ENCODE data around the gene WHRN.
A peak's percentile ranks its signal among the peaks of the same experiment; 100 is the strongest.

Gene WHRN

DNA sequence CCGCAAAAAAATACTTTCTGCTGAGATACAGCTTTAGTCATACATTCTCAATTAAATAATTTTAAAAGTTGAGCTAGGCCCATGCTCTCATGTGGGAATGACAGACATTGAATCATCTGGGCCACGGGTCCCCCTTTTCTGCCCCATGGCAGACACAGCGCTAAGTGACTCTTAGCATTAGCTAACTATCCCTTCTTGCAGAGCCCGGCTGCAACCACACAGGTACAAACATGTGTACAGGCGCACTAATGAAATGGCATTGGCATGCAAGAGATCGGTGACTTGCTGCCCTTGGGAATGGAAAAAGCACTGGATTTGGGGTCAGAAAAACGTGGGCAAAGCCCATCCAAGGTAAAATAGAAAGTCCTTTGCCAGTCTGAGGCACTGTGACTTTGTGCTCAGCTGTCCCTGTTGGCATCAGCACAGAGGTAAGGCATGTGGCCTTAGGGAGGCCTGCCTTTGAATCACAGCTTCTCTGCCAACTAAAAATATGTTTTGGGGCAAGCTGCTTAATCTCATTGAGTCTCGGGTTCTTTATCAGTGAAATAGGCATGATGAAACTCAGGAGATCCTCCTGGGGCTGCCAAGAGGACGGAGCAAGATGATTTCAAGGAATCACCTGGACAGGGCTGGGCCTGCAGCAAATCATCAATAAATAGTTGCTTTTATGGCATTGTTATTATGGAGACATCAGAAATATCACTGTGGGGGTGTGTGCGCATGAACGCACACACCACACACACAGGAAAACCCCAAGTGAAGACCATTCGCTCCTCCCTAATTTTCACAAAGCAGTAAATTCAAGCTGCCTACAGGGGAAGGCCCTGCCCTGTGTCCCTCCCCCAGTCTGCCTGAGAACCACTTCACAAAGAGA is 54.2 kb downstream of the WHRN start:
- FAIRE-seq (no peak), DNase-seq (ENCODE audit: low spot score) (no peak)

DNA sequence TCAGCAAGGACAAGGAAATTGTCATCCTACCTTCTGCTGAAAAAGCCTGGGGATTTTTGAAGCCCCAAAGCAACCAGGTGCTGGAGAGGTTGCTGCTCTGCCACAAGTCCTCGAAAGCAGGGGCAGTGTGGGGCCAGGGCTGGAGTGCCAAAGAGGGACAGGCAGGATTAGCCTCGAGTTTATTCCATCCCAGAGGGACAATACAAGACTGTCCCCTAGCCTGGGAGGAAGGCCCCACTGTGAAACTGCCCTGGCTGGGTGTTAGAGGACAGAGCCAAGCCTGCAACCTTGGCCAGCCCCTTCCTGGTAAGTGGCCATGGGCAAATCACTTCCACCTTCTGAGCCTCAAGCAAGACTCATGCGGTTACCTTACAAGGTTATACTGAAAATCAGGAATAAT is 55.1 kb downstream of the WHRN start:
- DNase-seq (ENCODE audit: low spot score) (no peak), FAIRE-seq (no peak)

DNA sequence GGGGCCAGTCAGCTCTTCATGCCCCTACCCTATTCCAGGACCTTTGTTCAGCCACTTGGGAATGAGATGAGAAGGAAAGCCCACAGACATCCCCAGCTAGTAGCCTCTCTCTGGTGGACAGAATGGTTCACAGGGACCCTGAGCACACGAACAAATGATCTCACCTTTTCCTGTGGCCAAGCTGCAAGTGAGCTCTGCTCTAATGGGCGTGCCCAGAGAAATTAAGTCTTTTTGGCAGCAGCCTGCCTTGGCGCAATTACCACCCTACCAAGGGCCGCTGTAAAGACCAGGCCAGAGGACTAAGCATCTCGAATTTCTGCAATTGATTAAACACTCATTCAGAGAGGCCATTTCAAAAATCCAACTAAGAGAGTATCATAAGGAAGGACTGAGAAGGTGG is 56.0 kb downstream of the WHRN start:
- no peak for FAIRE-seq
- DNase-seq (ENCODE audit: low spot score), result no peak

DNA sequence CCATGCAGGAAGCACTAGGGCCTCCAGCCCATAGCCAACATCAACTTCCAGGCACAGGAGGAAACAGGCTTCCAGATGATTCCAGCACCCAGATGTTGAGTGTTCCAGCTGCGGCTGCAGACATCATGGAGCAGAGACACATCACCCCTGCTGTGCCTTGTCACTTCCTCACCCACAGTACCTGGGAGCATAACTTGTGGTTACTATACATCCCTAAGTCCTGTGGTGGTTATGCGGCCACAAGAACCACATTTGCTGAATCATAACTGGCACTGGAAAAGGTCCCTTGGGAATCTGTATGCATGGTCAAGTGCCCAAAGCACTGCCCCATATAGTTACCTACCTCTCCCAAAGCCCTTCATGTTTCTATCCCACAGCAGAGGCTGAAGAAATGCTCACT is 56.6 kb downstream of the WHRN start:
- DNase-seq (ENCODE audit: low spot score), result peak; percentile 56
- no peak for FAIRE-seq

DNA sequence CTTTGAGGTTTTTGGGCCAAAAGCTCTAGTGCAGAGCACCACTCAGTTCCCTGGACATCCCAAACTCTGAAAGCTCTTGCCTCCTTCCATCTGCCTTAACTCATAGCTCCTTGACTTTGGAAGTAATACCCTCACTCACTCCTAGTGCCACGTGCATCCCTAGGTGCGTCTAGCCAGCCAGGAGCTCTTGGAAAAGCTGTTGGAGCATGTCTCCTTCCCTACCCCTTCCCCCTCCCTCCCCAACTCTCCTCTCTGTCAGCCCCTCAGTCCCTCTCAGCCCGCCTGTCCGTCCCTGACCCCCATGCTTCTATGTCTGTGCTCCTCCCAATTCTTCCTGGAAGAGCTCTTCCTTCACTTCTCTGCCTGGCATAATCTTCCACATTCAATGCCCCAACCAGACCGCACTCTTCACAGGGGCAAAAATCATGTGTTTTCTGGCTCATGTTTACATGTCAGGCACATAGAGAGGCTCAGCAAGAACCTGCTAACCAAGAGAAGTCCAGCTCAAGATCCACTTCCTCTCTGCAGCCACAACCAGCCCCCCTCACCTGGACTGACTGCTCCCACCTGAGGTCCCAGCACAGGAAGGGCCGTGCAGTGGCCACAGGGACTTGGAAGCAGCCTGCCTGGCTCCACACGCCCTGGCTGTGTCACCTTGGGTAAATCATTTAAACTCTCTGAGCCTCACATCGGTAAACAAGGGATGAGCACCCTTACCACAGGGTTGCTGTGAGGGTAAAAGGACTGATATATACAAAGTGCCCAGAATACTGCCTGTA is 58.4 kb downstream of the WHRN start:
- DNase-seq (ENCODE audit: low spot score) (no peak), FAIRE-seq (no peak)

DNA sequence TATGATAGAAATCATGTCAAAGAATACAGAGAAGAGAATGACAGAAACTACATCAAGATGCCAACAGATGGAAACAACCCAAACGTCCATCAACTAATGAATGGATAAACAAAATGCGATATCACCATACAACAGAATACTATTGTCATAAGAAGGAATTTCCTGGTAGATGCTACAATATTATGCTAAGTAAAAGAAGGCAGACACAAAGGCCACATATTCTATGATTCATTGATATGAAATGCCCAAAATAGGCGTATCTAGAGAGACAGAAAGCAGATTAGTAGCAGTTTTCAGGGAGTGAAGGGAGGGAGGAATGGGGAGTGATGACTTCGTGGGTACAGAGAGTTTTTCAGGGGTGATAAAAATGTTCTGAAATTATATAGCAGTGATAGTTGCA is 59.2 kb downstream of the WHRN start:
- FAIRE-seq (no peak), DNase-seq (ENCODE audit: low spot score) (no peak)

DNA sequence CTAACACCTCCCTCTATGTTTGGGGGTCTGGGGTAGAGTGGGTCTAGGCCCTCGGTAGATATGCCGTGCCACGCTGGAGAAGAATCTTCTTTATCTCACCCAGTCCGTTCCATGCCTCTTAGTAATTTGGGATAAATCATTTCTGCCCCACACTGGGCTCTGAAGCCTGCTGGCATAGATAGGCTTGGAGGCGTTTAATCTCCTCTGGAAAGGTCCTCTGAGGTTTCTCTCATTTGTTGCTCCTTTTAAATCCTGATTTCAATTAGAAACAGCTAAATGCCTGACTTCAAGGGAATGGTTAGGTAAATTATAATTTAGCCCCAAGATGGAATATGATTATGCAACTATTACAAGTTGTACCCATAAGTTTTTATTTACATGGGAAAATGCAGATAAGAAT is 59.7 kb downstream of the WHRN start:
- DNase-seq (ENCODE audit: low spot score) (no peak), FAIRE-seq (no peak)

DNA sequence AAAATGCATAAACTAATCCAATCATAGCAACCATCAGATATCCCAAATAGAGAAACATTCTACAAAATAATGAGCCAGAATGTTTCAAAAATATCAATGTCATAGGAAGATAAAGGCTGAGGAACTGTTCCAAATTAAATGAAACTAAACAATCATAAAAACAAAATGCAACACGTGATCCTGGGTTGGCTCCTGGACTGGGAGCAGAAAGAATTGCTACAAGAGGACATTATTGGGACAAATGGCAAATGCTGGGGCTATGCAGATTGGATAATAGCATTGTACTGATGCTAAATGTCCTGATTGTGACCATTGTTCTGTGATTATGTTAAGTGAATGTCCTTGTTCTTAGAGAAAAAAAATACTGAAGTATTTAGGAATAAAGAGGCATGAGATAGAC is 63.3 kb downstream of the WHRN start:
- no peak for DNase-seq (ENCODE audit: low spot score)
- FAIRE-seq, result no peak

DNA sequence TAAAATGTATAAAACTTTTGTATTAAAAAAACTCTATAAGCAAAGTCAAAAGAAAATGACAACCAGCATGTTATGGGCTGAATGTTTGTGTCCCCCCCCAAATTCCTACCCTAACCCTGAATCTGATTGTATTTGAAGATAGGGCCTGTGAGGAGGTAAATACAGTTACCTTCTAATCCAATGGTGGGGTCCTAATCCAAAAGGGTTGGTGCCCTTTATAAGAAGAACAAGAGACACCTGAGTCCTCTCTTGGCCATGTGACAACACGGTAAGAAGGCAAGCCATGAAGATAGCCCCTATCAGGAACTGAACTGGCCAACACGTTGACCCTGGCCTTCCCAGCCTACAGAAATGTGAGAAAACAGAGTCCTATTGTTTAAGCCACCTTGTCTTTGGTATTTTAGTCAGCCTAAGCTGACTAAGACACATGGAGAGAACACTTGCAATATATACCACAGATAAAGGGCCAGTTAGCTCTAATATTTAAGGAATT is 67.8 kb downstream of the WHRN start:
- FAIRE-seq (no peak), DNase-seq (ENCODE audit: low spot score) (no peak)

DNA sequence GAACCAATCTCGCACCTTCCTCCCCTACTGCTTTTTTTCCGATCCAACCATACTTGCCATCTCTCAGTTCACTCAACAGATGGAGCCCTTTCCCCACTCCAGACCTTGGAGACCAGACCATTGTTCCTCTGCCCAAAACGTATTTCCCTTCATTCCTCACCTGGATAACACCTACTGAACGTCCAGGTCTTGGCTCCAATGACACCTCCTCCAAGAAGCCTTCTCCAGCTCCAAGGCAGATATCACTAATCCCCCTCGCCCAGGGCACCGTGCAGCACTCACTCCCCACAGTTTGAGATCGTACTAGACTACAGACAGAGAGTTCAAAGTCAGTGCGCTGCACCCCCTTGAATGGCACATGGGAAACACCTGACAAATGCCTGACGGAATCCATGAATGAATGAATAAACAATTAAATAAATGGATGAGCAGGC is 70.4 kb downstream of the WHRN start:
- FAIRE-seq (no peak), DNase-seq (ENCODE audit: low spot score) (peak; percentile 65)

DNA sequence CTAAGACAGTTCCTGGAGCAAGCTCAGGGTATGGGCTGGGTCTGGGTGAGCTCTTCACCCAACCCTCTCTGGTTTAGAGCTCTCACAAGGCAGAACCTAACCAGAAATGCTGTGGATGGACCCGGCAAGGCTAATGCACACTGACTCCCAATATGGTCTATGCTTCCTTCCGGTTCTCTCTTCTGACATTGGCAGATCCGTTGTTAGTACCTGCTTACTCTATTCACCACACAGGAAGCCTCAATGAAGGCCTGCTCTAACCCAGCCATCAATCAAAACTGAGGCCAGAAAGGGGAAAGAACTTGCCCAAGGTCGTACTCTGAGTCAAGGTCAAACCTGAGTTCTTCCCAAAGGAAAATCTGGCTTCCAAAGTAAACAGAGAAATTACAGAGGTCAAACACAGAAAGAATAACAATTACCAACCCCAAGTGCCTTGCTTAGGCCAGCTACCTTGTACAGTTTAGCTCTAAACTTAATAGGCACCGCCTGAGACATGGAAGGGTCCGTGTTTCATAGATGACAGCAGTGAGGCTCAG is 71.5 kb downstream of the WHRN start:
- FAIRE-seq (no peak), DNase-seq (ENCODE audit: low spot score) (no peak)

DNA sequence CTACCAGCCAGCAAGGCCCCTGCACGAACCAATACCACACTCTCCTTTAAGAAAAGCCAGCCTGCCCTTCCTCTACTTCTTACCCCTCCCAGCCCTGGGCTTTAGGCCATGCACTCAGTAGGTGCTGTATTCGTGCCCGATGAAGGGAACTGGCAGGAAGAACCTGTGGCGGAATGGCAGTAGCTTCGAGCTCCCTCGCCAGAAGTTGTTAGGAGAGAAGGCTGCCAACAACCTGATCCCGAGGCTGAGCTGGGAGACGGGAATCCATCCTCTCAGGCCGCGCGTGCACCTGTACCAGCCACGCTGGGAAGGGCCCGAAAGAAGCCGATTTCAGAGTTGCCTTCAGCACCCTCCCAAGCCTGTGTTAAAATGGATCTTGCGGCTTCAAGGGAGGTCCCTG is 72.2 kb downstream of the WHRN start:
- no peak for DNase-seq (ENCODE audit: low spot score)
- FAIRE-seq, result no peak

DNA sequence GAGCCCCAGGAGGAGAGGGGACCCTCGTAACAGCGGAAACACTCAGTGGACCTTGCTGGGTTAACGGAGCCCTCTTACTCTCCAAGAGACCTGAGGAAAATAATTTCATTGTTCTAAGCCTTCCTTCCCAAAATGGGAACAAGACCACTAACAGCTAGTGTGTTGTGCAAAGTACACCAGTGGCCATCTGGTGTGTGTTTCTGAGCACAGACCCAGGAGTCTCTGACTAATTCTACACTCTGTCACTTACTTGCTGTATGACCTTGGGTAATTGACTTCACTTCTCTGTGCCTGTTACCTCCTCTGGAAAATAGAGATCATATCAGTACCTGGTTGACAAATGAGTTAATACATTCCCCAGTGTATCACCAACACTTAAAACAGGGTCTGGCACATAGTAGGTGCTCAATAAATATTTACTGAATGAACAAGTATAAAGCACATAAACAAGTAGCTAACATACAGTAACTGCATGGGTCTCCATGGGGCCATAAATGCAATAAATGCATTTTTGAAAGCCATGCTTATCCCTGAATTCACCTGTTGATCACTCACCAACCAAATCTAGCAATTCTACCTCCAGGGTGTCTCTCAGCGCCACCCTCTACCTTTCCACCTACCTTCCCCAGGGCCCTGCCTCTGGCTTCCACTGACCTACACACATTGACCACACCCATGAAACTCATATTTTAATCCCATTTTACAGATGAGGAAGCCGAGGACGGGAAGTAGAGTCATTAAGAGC is 72.8 kb downstream of the WHRN start:
- FAIRE-seq, result no peak
- DNase-seq (ENCODE audit: low spot score), result no peak

DNA sequence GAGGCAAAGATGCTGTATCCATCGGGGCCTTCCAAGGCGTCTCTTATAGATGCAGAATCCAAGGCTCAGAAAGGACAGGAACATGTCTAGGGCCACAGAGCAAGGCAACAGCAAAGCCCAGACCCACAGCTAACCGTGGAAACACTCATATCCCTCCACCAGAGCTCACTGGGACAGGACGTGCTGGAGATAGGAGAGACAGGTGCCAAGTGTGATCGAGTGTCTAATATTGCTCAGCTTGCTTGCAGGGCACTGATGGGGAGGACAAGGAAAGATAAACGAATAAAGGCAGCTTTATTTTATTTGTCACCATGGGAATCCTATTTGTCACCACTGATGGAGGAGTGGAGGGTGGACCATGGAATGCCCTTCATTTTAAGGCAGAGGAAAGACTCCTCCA is 73.5 kb downstream of the WHRN start:
- FAIRE-seq (no peak), DNase-seq (ENCODE audit: low spot score) (no peak)

DNA sequence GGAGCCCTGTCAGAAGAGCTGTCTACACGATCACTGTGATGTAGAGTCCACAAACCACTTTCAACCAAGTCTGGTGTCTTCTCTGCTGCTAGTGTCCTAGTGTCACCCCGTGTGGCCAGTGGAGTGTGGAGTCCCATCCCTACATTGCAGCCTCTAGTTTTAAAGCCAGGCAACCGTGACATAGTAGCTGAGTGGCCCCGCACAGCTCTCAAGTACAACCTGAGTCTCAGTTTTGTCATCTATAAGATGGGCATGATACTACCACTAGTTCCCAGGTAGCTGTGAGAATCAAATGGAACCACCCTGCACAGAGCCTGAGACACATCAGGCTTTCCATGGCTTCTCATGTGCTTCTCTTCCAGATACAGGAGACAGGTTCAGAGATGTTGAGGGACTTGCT is 74.3 kb downstream of the WHRN start:
- FAIRE-seq (no peak), DNase-seq (ENCODE audit: low spot score) (no peak)

DNA sequence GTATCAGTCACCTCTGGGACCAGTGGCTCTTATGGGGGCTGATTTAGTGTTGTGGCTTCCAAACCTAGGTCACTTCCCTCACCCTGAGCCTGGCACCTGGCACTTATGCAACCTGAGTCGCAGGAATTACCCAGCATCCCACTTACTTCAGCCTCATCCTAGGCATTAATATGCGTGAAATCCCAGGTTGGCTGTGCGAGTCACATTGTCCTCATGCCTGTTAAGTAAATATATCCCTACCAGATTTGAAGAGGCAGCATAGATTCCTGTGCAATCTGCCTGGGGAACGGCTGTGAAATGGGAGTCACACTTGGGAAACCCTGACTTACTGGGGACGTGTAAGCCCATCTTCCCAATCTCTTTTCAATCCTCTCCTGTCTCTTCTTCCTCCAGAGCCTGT is 74.8 kb downstream of the WHRN start:
- no peak for FAIRE-seq

DNA sequence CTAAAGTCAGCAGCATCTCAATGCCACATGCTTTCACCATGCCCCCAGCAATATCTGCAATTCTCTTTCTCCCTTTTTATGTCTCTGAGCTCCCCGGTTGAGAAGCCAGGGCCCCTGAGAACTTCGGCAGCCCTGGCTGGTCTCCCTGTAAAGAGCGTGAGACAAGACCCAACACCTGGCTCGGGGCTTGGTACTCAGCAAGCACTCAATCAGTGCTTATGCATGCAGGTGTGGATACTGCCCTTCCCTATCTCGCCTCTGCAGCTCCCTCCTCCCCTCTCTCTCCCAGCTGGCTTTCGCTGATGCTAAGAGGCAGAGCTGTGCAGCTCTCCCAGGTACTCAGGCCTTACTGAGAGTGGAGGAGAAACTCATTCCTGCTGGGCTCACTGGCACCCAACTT is 75.8 kb downstream of the WHRN start:
- FAIRE-seq (no peak), DNase-seq (ENCODE audit: low spot score) (no peak)

More for the DNA sequence above, 74.8 kb downstream of the WHRN start:
- no peak for DNase-seq (ENCODE audit: low spot score)

DNA sequence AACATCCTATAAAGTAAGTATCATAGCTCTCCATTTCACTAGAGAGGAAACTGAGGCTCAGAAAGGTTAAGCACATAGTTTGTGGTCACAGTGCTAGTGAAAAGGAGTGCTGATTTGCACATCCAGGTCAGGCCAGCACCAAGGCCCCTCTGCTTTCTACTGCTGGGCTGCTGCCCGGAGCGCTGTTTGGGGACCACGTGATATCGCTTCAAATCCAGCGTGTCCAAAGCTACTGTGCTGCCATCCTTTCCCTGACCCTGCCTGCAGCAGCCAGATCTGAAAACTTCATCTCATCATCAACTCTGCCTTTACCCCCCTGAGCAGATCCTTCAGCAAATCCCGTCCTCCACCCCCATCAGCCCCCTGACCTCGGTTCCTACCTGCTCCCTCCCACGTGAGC is 76.8 kb downstream of the WHRN start:
- no peak for FAIRE-seq
- no peak for DNase-seq (ENCODE audit: low spot score)

DNA sequence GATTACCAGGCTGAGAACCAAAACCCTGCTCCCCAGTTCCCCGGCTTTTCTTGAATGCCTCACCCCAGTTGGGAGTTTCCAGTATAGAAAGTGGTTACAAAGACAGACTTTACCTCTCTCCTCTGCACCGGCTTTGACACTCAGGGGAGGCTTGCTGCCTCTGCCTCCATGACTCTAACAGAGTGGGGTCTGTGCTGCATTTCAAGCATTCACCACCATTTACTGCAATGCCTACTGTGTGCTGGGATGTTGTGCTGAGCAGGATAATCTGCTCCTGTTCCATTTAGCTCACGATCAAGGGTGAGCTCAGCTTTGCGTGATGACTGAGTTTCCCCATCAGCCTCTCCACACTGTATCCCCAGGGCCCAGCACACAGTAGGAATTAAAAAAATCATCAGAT is 77.6 kb downstream of the WHRN start:
- FAIRE-seq (no peak), DNase-seq (ENCODE audit: low spot score) (no peak)

DNA sequence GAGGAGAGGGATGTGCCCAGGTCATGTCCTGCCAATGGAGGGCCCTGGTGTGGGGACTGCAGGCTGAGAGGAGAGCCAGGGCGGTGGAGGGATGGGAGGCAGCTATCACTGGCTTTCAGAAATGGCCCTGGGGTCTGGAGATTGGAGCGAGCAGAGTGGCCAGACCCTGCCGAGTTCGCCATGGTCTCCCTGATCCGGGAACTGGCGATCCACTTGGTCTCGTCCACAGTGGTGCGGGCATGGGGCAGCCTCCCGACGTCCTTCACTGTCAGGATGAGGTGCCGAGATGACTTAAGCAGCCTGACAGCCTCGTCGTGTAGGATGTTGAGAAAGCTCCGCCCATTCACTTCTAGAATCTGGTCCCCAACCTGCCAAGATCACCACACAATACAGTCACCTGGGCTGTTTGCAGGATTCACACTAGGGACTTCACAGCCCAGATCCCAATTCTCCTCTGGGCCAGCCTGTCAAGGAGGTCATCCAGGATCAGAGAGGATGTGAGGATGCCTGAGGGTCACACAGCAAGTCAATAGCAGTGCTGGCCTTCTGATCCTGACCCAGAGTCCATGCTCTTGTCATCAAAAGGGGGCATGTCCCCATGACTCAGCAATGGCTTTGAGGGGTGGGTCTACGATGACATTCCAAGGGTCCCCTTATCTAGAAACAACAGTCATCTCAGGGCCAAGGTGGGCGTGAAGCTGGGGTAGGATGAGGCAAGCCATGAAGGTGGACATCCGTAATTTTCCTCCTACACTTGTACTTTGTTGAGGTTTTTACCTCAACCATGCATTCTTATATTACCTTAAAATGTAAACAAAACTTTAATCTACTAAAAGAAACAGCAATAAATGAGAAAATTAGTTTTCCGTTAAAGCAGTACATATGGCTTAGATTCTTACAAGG is 79.0 kb downstream of the WHRN start:
- no peak for FAIRE-seq
- no peak for DNase-seq (ENCODE audit: low spot score)

DNA sequence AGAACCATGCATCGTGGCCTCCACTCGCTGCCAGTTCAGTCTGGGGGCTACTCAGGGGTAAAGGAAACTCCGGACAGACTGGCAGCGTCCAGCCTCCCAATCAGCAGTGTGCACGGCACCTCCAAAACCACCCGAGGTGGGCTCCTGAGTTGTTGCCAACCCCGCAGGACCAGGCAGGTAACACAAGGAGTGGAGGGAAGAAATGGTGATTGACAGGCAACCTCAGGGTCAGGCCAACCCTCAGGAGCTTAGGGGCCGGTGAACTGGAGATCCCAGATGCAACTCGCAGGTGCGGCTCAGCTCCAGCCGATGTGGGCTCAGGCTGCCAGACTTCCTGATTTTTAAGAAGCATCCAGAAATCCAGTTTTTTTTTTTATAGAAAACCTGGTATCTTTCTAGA is 80.1 kb downstream of the WHRN start:
- no peak for FAIRE-seq

More for the DNA sequence above, 80.1 kb downstream of the WHRN start:
- DNase-seq (ENCODE audit: low spot score), result no peak
